SK-N-SH (cell line): ENCODE measurements around the gene RAI1. TPM values are rescaled to one million over a fixed set of nuclear protein-coding genes. Genes with fewer than 3 reads are reported as not detected.

ENCODE experiments used
- CTCF ChIA-PET: fragments of 300-600, 350-600 bp; formaldehyde crosslinking; extraction: SDS; loops from one replicate; lab custom pipeline; 2021; lab: Yijun Ruan, JAX
- POLR2A ChIA-PET: fragments of 350-600 bp; sonication (Branson Sonifier 250); formaldehyde crosslinking; extraction: SDS; loops from one replicate; lab custom pipeline; 2020; ENCODE audit warnings: antibody characterized with exemption, inconsistent platforms; lab: Yijun Ruan, JAX
- DNase-seq: peaks from one replicate; pipeline ENCODE4 v3.0.0; 2012
- H2AFZ ChIP-seq: fragments of 200-600 bp; sonication (generic); 2 replicates; pipeline ENCODE4 v1.8.1; 2016; ENCODE audit warnings: antibody characterized with exemption, mild to moderate bottlenecking, low read depth
- H3F3A ChIP-seq: fragments of 200-600 bp; sonication (generic); replicated peaks from 2 replicates; pipeline ENCODE3; 2016; ENCODE audit warnings: antibody characterized with exemption, mild to moderate bottlenecking; ENCODE audit not compliant: insufficient read depth
- H3K27ac ChIP-seq, 2 experiments: fragments of 200-500 bp in 1 of 2; fragments of 200-600 bp in 1 of 2; sonication (Bioruptor generic) in 1 of 2; sonication (generic), shearing (Covaris generic) in 1 of 2; 2 replicates each; pipeline versions ENCODE4 v1.5.1 to v1.6.1; 2014 to 2016; ENCODE audit warnings: low read depth in 2 of 2, inconsistent platforms in 1 of 2, low read length in 1 of 2, mild to moderate bottlenecking in 1 of 2, mixed read lengths in 1 of 2
- H3K27me3 ChIP-seq: fragments of 200-600 bp; sonication (generic), shearing (Covaris generic); 2 replicates; pipeline ENCODE4 v1.6.1; 2016; ENCODE audit warnings: mixed run types; ENCODE audit not compliant: insufficient read depth
- H3K36me3 ChIP-seq, 2 experiments: fragments of 200-500 bp in 1 of 2; fragments of 200-600 bp in 1 of 2; sonication (Bioruptor generic) in 1 of 2; sonication (generic) in 1 of 2; replicated peaks in 1 of 2; 2 replicates each; pipeline versions ENCODE3 to v1.5.1; 2014 to 2016; ENCODE audit warnings: low read length in 1 of 2, mild to moderate bottlenecking in 1 of 2; ENCODE audit not compliant: insufficient read depth in 2 of 2, control insufficient read depth in 1 of 2
- H3K4me1 ChIP-seq, 2 experiments: fragments of 200-500 bp in 1 of 2; fragments of 200-600 bp in 1 of 2; sonication (Bioruptor generic) in 1 of 2; sonication (generic), shearing (Covaris generic) in 1 of 2; 2 replicates each; pipeline versions ENCODE4 v1.5.1 to v1.6.1; 2014 to 2016; ENCODE audit warnings: low read depth in 1 of 2, low read length in 1 of 2, mixed run types in 1 of 2; ENCODE audit not compliant: insufficient read depth in 2 of 2, control insufficient read depth in 1 of 2
- H3K4me2 ChIP-seq: fragments of 200-600 bp; sonication (generic), shearing (Covaris generic); 2 replicates; pipeline ENCODE4 v1.6.1; 2017; ENCODE audit warnings: mixed run types
- H3K4me3 ChIP-seq, 2 experiments: fragments of 200-500 bp in 1 of 2; fragments of 200-600 bp in 1 of 2; sonication (Bioruptor generic) in 1 of 2; sonication (generic), shearing (Covaris generic) in 1 of 2; 2 replicates each; pipeline versions ENCODE4 v1.5.1 to v1.8.1; 2014 to 2016; ENCODE audit warnings: low read depth in 2 of 2, inconsistent platforms in 1 of 2, low read length in 1 of 2, mild to moderate bottlenecking in 1 of 2, mixed read lengths in 1 of 2, moderate library complexity in 1 of 2
- H3K79me2 ChIP-seq: fragments of 200-600 bp; sonication (generic); 2 replicates; pipeline ENCODE4 v1.8.1; 2017; ENCODE audit warnings: mild to moderate bottlenecking; ENCODE audit not compliant: insufficient read depth
- H3K9ac ChIP-seq: fragments of 200-600 bp; sonication (generic); 2 replicates; pipeline ENCODE4 v1.6.1; 2017; ENCODE audit warnings: mixed run types
- H3K9me2 ChIP-seq: fragments of 200-600 bp; sonication (generic); 2 replicates; pipeline ENCODE4 v1.6.1; 2017; ENCODE audit warnings: mixed run types
- H3K9me3 ChIP-seq: fragments of 200-600 bp; sonication (generic); 2 replicates; pipeline ENCODE4 v1.6.1; 2017; ENCODE audit warnings: mixed run types, mild to moderate bottlenecking, moderate library complexity
- H4K20me1 ChIP-seq: fragments of 200-600 bp; sonication (generic); 2 replicates; pipeline ENCODE4 v1.6.1; 2017; ENCODE audit warnings: mild to moderate bottlenecking, mixed run types; ENCODE audit not compliant: insufficient read depth
- CTCF ChIP-seq: fragments of 200-600 bp; sonication (generic); IDR thresholded peaks from 2 replicates; pipeline ENCODE4 v1.6.1; 2017; ENCODE audit warnings: antibody characterized with exemption, mild to moderate bottlenecking, moderate library complexity
- NRF1 ChIP-seq: IDR thresholded peaks from 2 replicates; pipeline ENCODE4 v1.6.1; 2012; ENCODE audit warnings: low read depth, mild to moderate bottlenecking, low read length
- RXRA ChIP-seq: IDR thresholded peaks from 2 replicates; pipeline ENCODE4 v1.4.0; 2012; ENCODE audit warnings: low read depth, mild to moderate bottlenecking, borderline replicate concordance
- TCF12 ChIP-seq: IDR thresholded peaks from 2 replicates; pipeline ENCODE4 v1.4.0; 2012
- WGBS: methylation state at CpG from one replicate; pipeline ENCODE4 v1.1.6; 2017; ENCODE audit warnings: low lambda C conversion rate; 5-methylcytosine and 5-hydroxymethylcytosine counted together
- polyA plus RNA-seq, 3 experiments: library from polyadenylated mRNA; depleted of rRNA; stranded (reverse); fragments of >200 nt; gene quantifications; 2 replicates each; pipeline ENCODE4 v1.2.3, GENCODE V29; 2012
- TF ChIP-seq, protein P1 (sequence below): IDR thresholded peaks from 2 replicates; pipeline ENCODE4 v1.4.0; 2012; ENCODE audit warnings: low read depth, borderline replicate concordance
- TF ChIP-seq, protein P2 (sequence below): IDR thresholded peaks from 2 replicates; pipeline ENCODE4 v1.4.0; 2012; ENCODE audit warnings: low read depth

Gene RAI1
- polyA plus RNA-seq, 1 of the 3 experiments (the other 2 are of a cell fraction), result 4.7 TPM

GRCh38 chr17:17816831-17817551 is 135.7 kb downstream of the RAI1 start:
- Histone ChIP-seq H3K27me3 (no peaks in the 10 kb centered on the region), H3K36me3 (peaks cover 2 to 63% of the 10 kb centered on the region in 2 experiments), H3K27ac (peak overlapping the region in 1 of 2 experiments; percentile 40; a peak in 1 of 4 replicates), H3K4me2 (no peak overlapping the region), H2AFZ (no peak overlapping the region), H3K4me3 (no peak overlapping the region), H3F3A (peaks cover 9% of the 10 kb centered on the region), H3K9me2 (no peaks in the 10 kb centered on the region), H3K79me2 (no peaks in the 10 kb centered on the region), H4K20me1 (peaks cover 1% of the 10 kb centered on the region; the same call in 1 of the 2 replicates), H3K9ac (no peak overlapping the region), H3K4me1 (peaks cover 13 to 84% of the 10 kb centered on the region in 2 experiments; a peak in 2 of 4 replicates), H3K9me3 (no peaks in the 10 kb centered on the region)
- TF ChIP-seq CTCF (0 out of 2 replicates have a peak, but pooled peaks have one; percentile 17), TCF12 (no peak)
- DNase-seq, result no peak
- POLR2A ChIA-PET, result interaction anchor here (0.9 to 1.5 kb wide), 3 partner anchors 19 to 61 kb away, joined by 3 to 7 read pairs (median 4); partner anchors contain the start of gene SREBF1
- WGBS, result 92% methylated on average over 11 of the region's 24 CpGs
- CTCF ChIA-PET, result no interaction called here

DNA sequence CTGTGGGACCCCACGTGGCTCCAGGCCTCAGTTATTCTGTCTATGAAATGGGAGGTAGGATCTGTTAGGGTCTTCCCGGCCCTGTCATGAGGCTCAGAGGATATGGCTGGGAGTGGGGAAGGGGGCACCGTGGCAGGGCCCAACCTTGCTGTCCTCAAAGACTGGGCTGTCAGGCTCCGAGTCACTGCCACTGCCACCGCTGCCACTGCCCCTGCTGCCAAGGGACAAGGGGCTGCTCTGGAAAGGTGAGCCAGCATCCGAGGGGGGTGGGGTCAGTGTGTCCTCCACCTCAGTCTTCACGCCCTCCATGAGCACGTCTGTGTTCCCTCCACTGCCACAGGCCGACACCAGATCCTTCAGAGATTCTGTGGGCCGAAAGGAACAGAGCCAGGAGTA is 136.3 kb downstream of the RAI1 start:
- peaks cover 7% of the 10 kb centered on the region; the same call in 1 of the 2 replicates for H4K20me1 ChIP-seq
- H3K27me3 ChIP-seq, result no peaks in the 10 kb centered on the region
- no peaks in the 10 kb centered on the region for H3K9me2 ChIP-seq
- peak overlapping the region in 1 of 2 experiments; percentile 36; a peak in 1 of 4 replicates for H3K27ac ChIP-seq
- TF ChIP-seq, protein P1, sequence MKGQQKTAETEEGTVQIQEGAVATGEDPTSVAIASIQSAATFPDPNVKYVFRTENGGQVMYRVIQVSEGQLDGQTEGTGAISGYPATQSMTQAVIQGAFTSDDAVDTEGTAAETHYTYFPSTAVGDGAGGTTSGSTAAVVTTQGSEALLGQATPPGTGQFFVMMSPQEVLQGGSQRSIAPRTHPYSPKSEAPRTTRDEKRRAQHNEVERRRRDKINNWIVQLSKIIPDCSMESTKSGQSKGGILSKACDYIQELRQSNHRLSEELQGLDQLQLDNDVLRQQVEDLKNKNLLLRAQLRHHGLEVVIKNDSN, result no peak
- TF ChIP-seq NRF1, result no peak
- no peak for TF ChIP-seq CTCF
- TF ChIP-seq, protein P2, sequence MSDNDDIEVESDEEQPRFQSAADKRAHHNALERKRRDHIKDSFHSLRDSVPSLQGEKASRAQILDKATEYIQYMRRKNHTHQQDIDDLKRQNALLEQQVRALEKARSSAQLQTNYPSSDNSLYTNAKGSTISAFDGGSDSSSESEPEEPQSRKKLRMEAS, result no peak
- TF ChIP-seq RXRA, result no peak
- ChIA-PET CTCF (interaction anchor here (0.8 to 5.6 kb wide), 6 partner anchors 18 to 137 kb away, joined by 3 to 32 read pairs (median 4); no protein-coding TSS in a partner anchor), POLR2A (interaction anchor here (1.1 to 1.7 kb wide), 4 partner anchors 13 to 61 kb away, joined by 3 to 7 read pairs (median 4); partner anchors contain the start of gene SREBF1)
- no peak for DNase-seq
- H3F3A ChIP-seq, result peaks cover 9% of the 10 kb centered on the region
- H2AFZ ChIP-seq, result no peak overlapping the region
- H3K36me3 ChIP-seq, result peaks cover 2 to 60% of the 10 kb centered on the region in 2 experiments
- no peaks in the 10 kb centered on the region for H3K79me2 ChIP-seq
- H3K4me3 ChIP-seq, result no peak overlapping the region
- no peak overlapping the region for H3K4me2 ChIP-seq
- H3K9me3 ChIP-seq, result no peaks in the 10 kb centered on the region
- WGBS, result 92% methylated on average over 8 of the region's 10 CpGs
- H3K9ac ChIP-seq, result no peak overlapping the region
- peaks cover 19 to 86% of the 10 kb centered on the region in 2 experiments; a peak in 3 of 4 replicates for H3K4me1 ChIP-seq
